Measurements from ENCODE around the gene FAM168B. TPM values are rescaled to one million over a fixed set of nuclear protein-coding genes. Genes with fewer than 3 reads are reported as not detected.

The FAM168B gene
- polyA plus RNA-seq, 1 of the 3 experiments (the other 2 are of a cell fraction) = 72.7 TPM

GRCh38 chr2:131005216-131005935 lies 87.9 kb downstream of the FAM168B start:
- H3K9me2 ChIP-seq = no peaks in the 10 kb centered on the region
- no peak overlapping the region for H3K4me3 ChIP-seq (ENCODE audit: low read depth in 2 of 2, low read length in 1 of 2)
- no peak overlapping the region for H3K27ac ChIP-seq (ENCODE audit: low read depth in 2 of 2, low read length in 1 of 2)
- H2AFZ ChIP-seq (ENCODE audit: low read depth) = no peak overlapping the region
- H3F3A ChIP-seq (replicated peaks; ENCODE audit: insufficient read depth) = no peaks in the 10 kb centered on the region
- H3K4me2 ChIP-seq = no peak overlapping the region
- H3K9me3 ChIP-seq = no peaks in the 10 kb centered on the region
- CTCF ChIA-PET = interaction anchor here (1.6 kb wide), 1 partner anchor 9 kb away, joined by 3 read pairs; no protein-coding TSS in a partner anchor
- H3K27me3 ChIP-seq (ENCODE audit: insufficient read depth) = no peaks in the 10 kb centered on the region; the same call in 1 of the 2 replicates
- H3K4me1 ChIP-seq (ENCODE audit: control insufficient read depth in 1 of 2, insufficient read depth in 2 of 2, low read depth in 1 of 2, low read length in 1 of 2) = peaks cover 0 to 12% of the 10 kb centered on the region in 2 experiments; a peak in 1 of 4 replicates
- TF ChIP-seq CHD2 (IDR thresholded peaks at IDR 0.05; ENCODE audit: low read length, partially characterized antibody) (no peak), ZBTB33 (IDR thresholded peaks at IDR 0.05; ENCODE audit: borderline replicate concordance, low read depth) (no peak), USF2 (IDR thresholded peaks at IDR 0.05; ENCODE audit: borderline replicate concordance, low read depth, low read length) (no peak), IRF3 (IDR thresholded peaks at IDR 0.05; ENCODE audit: low read depth, low read length) (no peak), POLR2AphosphoS5 (IDR thresholded peaks at IDR 0.05; ENCODE audit: low read depth, low read length) (no peak), NFIC (IDR thresholded peaks at IDR 0.05; ENCODE audit: borderline replicate concordance) (no peak), SIN3A (IDR thresholded peaks at IDR 0.05; ENCODE audit: borderline replicate concordance, low read depth, low read length) (no peak), REST (IDR thresholded peaks at IDR 0.05; ENCODE audit: low read depth, low read length) (no peak), RCOR1 (IDR thresholded peaks at IDR 0.05; ENCODE audit: low read length) (no peak), YY1 (IDR thresholded peaks at IDR 0.05; ENCODE audit: low read depth) (no peak), MXI1 (IDR thresholded peaks at IDR 0.05; ENCODE audit: low read depth, low read length) (no peak), GATA2 (CRISPR knock-in tag; IDR thresholded peaks at IDR 0.05) (no peak), RFX5 (IDR thresholded peaks at IDR 0.05; ENCODE audit: low read length) (no peak), EP300 (IDR thresholded peaks at IDR 0.05; ENCODE audit: borderline replicate concordance in 1 of 2, low read depth in 1 of 2, low read length in 1 of 2) (no peak), JUND (IDR thresholded peaks at IDR 0.05) (no peak), NRF1 (IDR thresholded peaks at IDR 0.05; ENCODE audit: low read depth, low read length) (no peak), CTCF (IDR thresholded peaks at IDR 0.05) (no peak), TCF12 (IDR thresholded peaks at IDR 0.05) (no peak)
- TF ChIP-seq, protein P1, sequence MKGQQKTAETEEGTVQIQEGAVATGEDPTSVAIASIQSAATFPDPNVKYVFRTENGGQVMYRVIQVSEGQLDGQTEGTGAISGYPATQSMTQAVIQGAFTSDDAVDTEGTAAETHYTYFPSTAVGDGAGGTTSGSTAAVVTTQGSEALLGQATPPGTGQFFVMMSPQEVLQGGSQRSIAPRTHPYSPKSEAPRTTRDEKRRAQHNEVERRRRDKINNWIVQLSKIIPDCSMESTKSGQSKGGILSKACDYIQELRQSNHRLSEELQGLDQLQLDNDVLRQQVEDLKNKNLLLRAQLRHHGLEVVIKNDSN (IDR thresholded peaks at IDR 0.05; ENCODE audit: borderline replicate concordance, low read depth) = no peak
- TF ChIP-seq, protein P2, sequence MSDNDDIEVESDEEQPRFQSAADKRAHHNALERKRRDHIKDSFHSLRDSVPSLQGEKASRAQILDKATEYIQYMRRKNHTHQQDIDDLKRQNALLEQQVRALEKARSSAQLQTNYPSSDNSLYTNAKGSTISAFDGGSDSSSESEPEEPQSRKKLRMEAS (IDR thresholded peaks at IDR 0.05; ENCODE audit: low read depth) = no peak
- H3K79me2 ChIP-seq (ENCODE audit: insufficient read depth) = no peaks in the 10 kb centered on the region
- no peaks in the 10 kb centered on the region for H3K36me3 ChIP-seq (replicated peaks in 1 of 2; ENCODE audit: control insufficient read depth in 1 of 2, insufficient read depth in 2 of 2, low read length in 1 of 2)
- peak; percentile 35 for DNase-seq
- no peaks in the 10 kb centered on the region for H4K20me1 ChIP-seq (ENCODE audit: insufficient read depth)
- POLR2A ChIA-PET = no interaction called here
- 33% methylated on average over 2 of the region's 16 CpGs for WGBS (ENCODE audit: low lambda C conversion rate)
- no peak overlapping the region for H3K9ac ChIP-seq

Data from SK-N-SH (cell line).